ENCODE results near the gene ADRA2C.

DNA sequence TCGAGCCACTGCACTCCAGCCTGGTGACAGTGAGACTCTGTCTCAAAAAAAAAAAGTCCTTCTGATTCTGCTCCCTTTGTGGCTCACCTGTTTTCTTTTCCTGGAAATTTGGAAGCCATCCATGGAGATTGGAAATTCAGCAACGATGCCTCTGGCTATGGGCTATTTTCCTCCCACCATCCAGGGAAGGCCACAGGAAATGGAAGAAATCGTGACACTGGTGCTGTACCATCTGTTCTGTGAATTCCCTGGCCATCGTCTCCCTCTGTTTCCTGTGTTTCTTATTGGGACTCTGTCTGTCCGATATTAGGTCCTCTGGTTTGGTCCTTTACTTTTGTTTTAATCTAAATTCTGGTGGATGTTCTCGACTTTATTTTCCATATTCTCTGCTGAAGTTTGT, 29.4 kb upstream of the ADRA2C start:
- TF ChIP-seq EP300 (conservative IDR thresholded peaks at IDR 0.05; ENCODE audit: poor library complexity, severe bottlenecking) (no peak), MXI1 (conservative IDR thresholded peaks at IDR 0.05; ENCODE audit: poor library complexity, severe bottlenecking) (no peak), POLR2AphosphoS5 (IDR thresholded peaks at IDR 0.05) (no peak)

Data from neural cell (in vitro differentiated cells).